Osteocyte (in vitro differentiated cells): ENCODE results near the gene RRP36. TPM values are rescaled to one million over a fixed set of nuclear protein-coding genes. Genes with fewer than 3 reads are reported as not detected.

Source experiments
- DNase-seq: peaks from one replicate; pipeline ENCODE4 v3.0.0; 2021; ENCODE audit warnings: mixed read lengths; ENCODE audit not compliant: unreplicated experiment; ENCODE audit errors: extremely low spot score
- H3K27ac Mint-ChIP-seq: one replicate; pipeline ENCODE4 v1.8.0; 2021; ENCODE audit warnings: mild to moderate bottlenecking, mixed read lengths; ENCODE audit not compliant: unreplicated experiment
- H3K27me3 Mint-ChIP-seq: one replicate; pipeline ENCODE4 v1.8.0; 2021; ENCODE audit warnings: mixed read lengths; ENCODE audit not compliant: unreplicated experiment
- H3K36me3 Mint-ChIP-seq: one replicate; pipeline ENCODE4 v1.8.0; 2021; ENCODE audit warnings: mixed read lengths; ENCODE audit not compliant: unreplicated experiment
- H3K4me1 Mint-ChIP-seq: one replicate; pipeline ENCODE4 v1.8.0; 2021; ENCODE audit warnings: mixed read lengths; ENCODE audit not compliant: unreplicated experiment
- H3K4me3 Mint-ChIP-seq: one replicate; pipeline ENCODE4 v1.8.0; 2021; ENCODE audit warnings: mild to moderate bottlenecking, moderate library complexity, mixed read lengths; ENCODE audit not compliant: unreplicated experiment
- H3K9me3 Mint-ChIP-seq: one replicate; pipeline ENCODE4 v1.8.0; 2021; ENCODE audit warnings: mixed read lengths; ENCODE audit not compliant: unreplicated experiment
- CTCF ChIP-seq: fragments of 200-600 bp; sonication (generic); IDR thresholded peaks from 2 replicates; pipeline ENCODE4 v1.5.0; 2021; ENCODE audit warnings: antibody characterized with exemption, mild to moderate bottlenecking, moderate library complexity
- total RNA-seq: library from RNA; stranded (reverse); gene quantifications from 2 replicates; pipeline ENCODE4 v1.2.1, GENCODE V29; 2021

The RRP36 gene
- total RNA-seq, 1 donor from 2014 or later = 58.1 TPM

DNA sequence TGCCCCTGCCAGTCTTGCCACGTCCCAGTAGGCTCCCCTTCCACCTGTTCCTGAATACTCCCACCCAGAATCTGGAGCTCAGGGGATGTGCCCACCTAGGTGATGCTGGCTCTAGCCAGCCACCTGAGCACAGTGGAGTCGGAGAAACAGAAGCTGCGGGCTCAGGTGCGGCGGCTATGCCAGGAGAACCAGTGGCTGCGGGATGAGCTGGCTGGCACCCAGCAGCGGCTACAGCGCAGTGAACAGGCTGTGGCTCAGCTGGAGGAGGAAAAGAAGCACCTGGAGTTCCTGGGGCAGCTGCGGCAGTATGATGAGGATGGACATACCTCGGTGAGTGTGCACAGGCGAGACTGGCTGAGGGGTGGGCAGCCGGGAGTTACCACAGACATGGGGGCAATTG, 41.4 kb downstream of the RRP36 start:
- no peak for TF ChIP-seq CTCF
- H3K27ac Mint-ChIP-seq = no peak overlapping the region
- H3K4me3 Mint-ChIP-seq = no peak overlapping the region
- peaks cover 31% of the 10 kb centered on the region for H3K4me1 Mint-ChIP-seq
- DNase-seq = no peak
- H3K36me3 Mint-ChIP-seq = peaks cover 29% of the 10 kb centered on the region
- no peaks in the 10 kb centered on the region for H3K9me3 Mint-ChIP-seq
- H3K27me3 Mint-ChIP-seq = no peaks in the 10 kb centered on the region

DNA sequence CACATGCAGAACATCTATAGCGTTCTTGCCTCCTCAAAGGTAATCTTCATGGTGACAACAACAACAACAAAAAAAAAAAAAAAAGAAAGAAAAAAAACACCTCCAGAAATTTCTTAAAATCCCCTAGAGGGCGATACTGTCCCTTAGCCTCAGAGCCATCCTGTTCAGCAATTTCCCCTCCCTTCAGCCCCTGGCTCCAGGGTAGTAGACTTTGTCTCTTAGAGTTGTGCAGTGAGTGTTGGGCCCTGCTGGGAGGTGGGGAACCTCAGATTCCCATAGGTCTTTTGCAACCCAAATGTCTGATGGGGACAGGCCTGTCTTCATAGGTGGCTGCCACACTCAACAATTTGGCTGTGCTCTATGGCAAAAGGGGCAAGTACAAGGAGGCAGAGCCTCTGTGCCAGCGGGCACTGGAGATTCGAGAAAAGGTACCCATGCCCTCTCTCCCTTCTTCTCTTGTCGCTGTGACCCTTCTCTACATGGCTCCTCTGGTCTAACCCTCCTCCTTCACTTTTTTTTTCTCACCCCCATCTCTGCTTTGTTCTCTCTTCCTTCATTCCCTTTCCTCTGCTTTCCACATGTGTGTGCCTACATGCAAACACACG, 48.7 kb downstream of the RRP36 start:
- Mint-ChIP-seq H3K27ac (no peak overlapping the region), H3K27me3 (no peaks in the 10 kb centered on the region), H3K4me1 (peaks cover 11% of the 10 kb centered on the region), H3K9me3 (no peaks in the 10 kb centered on the region), H3K4me3 (no peak overlapping the region), H3K36me3 (peaks cover 32% of the 10 kb centered on the region)
- peak; percentile 69 for TF ChIP-seq CTCF
- no peak for DNase-seq

GRCh38 chr6:43074847-43075669, 53.6 kb downstream of the RRP36 start:
- Mint-ChIP-seq H3K27me3 (no peaks in the 10 kb centered on the region), H3K27ac (peak overlapping the region; percentile 63), H3K36me3 (peaks cover 21% of the 10 kb centered on the region), H3K4me1 (peaks cover 36% of the 10 kb centered on the region), H3K4me3 (peak overlapping the region; percentile 72), H3K9me3 (no peaks in the 10 kb centered on the region)
- no peak for TF ChIP-seq CTCF
- no peak for DNase-seq

- Mint-ChIP-seq H3K27ac (peak within 1 kb of the TSS; percentile 76), H3K27me3 (no peaks in the 10 kb centered on the region), H3K9me3 (no peaks in the 10 kb centered on the region), H3K36me3 (peaks cover 21% of the 10 kb centered on the region), H3K4me1 (peaks cover 33% of the 10 kb centered on the region), H3K4me3 (peak within 1 kb of the TSS; percentile 86)
- no peak for TF ChIP-seq CTCF
- peak; percentile 92 for DNase-seq
Measured at GRCh38 chr6:43075670-43076463, 54.4 kb downstream of the RRP36 start, which contains the start of gene PTK7. TSS of gene PTK7 (plus strand) at chr6:43076314. CDS start at chr6:43076489, 175 bp downstream.
